Activated naive CD4-positive, alpha-beta T cell treated with anti-CD3 and anti-CD28 coated beads, Interleukin-2, amount 50 U/mL, for 24 hours (primary cell): ENCODE data around the gene SMCO3.

ENCODE experiments used
- H3K27ac Mint-ChIP-seq: one replicate; pipeline ENCODE4 v1.8.0; 2021; ENCODE audit warnings: mild to moderate bottlenecking, mixed read lengths
- H3K27me3 Mint-ChIP-seq: one replicate; pipeline ENCODE4 v1.8.0; 2021; ENCODE audit warnings: mixed read lengths
- H3K36me3 Mint-ChIP-seq: one replicate; pipeline ENCODE4 v1.8.0; 2021; ENCODE audit warnings: mixed read lengths
- H3K4me1 Mint-ChIP-seq: one replicate; pipeline ENCODE4 v1.8.0; 2021; ENCODE audit warnings: mixed read lengths
- H3K4me3 Mint-ChIP-seq: one replicate; pipeline ENCODE4 v1.8.0; 2021; ENCODE audit warnings: mild to moderate bottlenecking, mixed read lengths
- H3K9me3 Mint-ChIP-seq: one replicate; pipeline ENCODE4 v1.8.0; 2021; ENCODE audit warnings: mixed read lengths

Gene SMCO3

GRCh38 chr12:14814014-14814413 lies at the start of gene SMCO3:
Gene SMCO3, minus strand, starts transcription at chr12:14814182. Its CDS starts 7,502 bp downstream, at chr12:14806680.
- H3K4me1 Mint-ChIP-seq, result peaks cover 16% of the 10 kb centered on the region
- H3K27me3 Mint-ChIP-seq, result no peaks in the 10 kb centered on the region
- peak within 1 kb of the TSS; percentile 38 for H3K27ac Mint-ChIP-seq
- H3K9me3 Mint-ChIP-seq, result no peaks in the 10 kb centered on the region
- H3K36me3 Mint-ChIP-seq, result no peaks in the 10 kb centered on the region
- H3K4me3 Mint-ChIP-seq, result no peak within 1 kb of the TSS

GRCh38 chr12:14860490-14860889 lies 46.5 kb upstream of the SMCO3 start:
- H3K36me3 Mint-ChIP-seq, result peaks cover 2% of the 10 kb centered on the region
- no peak overlapping the region for H3K27ac Mint-ChIP-seq
- no peaks in the 10 kb centered on the region for H3K27me3 Mint-ChIP-seq
- H3K9me3 Mint-ChIP-seq, result no peaks in the 10 kb centered on the region
- H3K4me1 Mint-ChIP-seq, result no peaks in the 10 kb centered on the region
- H3K4me3 Mint-ChIP-seq, result no peak overlapping the region

DNA sequence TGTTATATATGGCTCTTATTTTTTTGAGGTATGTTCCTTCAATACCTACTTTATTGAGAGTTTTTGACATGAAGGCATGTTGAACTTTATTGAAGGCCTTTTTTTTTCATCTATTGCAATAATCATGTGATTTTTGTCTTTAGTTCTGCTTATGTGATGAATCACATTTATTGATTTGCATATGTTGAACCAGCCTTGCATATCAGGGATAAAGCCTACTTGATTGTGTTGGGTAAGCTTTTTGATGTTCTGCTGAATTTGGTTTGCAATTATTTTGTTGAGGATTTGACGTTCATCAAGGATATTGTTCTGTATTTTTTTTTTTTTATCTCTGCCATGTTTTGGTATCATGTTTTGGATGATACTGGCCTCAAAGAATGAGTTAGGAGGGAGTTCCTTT lies 44.5 kb upstream of the SMCO3 start:
- Mint-ChIP-seq H3K27me3 (no peaks in the 10 kb centered on the region), H3K9me3 (no peaks in the 10 kb centered on the region), H3K36me3 (peaks cover 2% of the 10 kb centered on the region), H3K4me1 (no peaks in the 10 kb centered on the region), H3K4me3 (no peak overlapping the region), H3K27ac (peak overlapping the region; percentile 38)

GRCh38 chr12:14854586-14855183 lies 40.7 kb upstream of the SMCO3 start:
- Mint-ChIP-seq H3K4me1 (no peaks in the 10 kb centered on the region), H3K9me3 (no peaks in the 10 kb centered on the region), H3K4me3 (no peak overlapping the region), H3K27me3 (no peaks in the 10 kb centered on the region), H3K27ac (no peak overlapping the region), H3K36me3 (peaks cover 2% of the 10 kb centered on the region)

GRCh38 chr12:14853961-14854360 lies 40.0 kb upstream of the SMCO3 start:
- no peaks in the 10 kb centered on the region for H3K9me3 Mint-ChIP-seq
- H3K27ac Mint-ChIP-seq, result no peak overlapping the region
- H3K4me3 Mint-ChIP-seq, result no peak overlapping the region
- peaks cover 2% of the 10 kb centered on the region for H3K36me3 Mint-ChIP-seq
- H3K27me3 Mint-ChIP-seq, result no peaks in the 10 kb centered on the region
- H3K4me1 Mint-ChIP-seq, result no peaks in the 10 kb centered on the region

GRCh38 chr12:14852880-14853279 lies 38.9 kb upstream of the SMCO3 start:
- no peaks in the 10 kb centered on the region for H3K27me3 Mint-ChIP-seq
- peaks cover 2% of the 10 kb centered on the region for H3K36me3 Mint-ChIP-seq

GRCh38 chr12:14850929-14851663 lies 37.1 kb upstream of the SMCO3 start:
- no peak overlapping the region for H3K27ac Mint-ChIP-seq
- no peaks in the 10 kb centered on the region for H3K36me3 Mint-ChIP-seq
- no peak overlapping the region for H3K4me3 Mint-ChIP-seq
- H3K4me1 Mint-ChIP-seq, result peaks cover 5% of the 10 kb centered on the region
- H3K9me3 Mint-ChIP-seq, result no peaks in the 10 kb centered on the region
- no peaks in the 10 kb centered on the region for H3K27me3 Mint-ChIP-seq

More at GRCh38 chr12:14852880-14853279, 38.9 kb upstream of the SMCO3 start:
- no peak overlapping the region for H3K27ac Mint-ChIP-seq
- H3K9me3 Mint-ChIP-seq, result no peaks in the 10 kb centered on the region
- no peaks in the 10 kb centered on the region for H3K4me1 Mint-ChIP-seq
- H3K4me3 Mint-ChIP-seq, result no peak overlapping the region

DNA sequence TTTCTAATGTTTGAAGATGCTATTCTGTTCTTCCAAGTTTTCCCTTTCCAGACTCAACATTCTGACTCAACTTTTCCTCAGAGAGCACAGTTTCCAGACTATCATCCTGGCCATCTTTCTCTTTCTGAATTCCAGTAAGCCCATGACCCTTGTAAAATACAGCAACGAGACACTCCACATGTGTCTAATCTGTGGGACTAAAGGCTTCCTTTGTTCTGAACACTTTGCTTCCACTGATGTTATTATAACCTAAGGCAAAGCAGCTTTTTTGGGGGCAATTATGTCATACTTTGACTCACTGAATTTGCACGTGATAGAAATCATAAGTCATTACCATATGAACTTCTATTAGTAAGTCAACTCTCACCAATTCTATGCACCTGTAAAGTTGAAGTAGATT lies 35.7 kb upstream of the SMCO3 start:
- Mint-ChIP-seq H3K4me3 (no peak overlapping the region), H3K9me3 (no peaks in the 10 kb centered on the region), H3K27me3 (no peaks in the 10 kb centered on the region), H3K36me3 (no peaks in the 10 kb centered on the region), H3K27ac (no peak overlapping the region), H3K4me1 (peaks cover 10% of the 10 kb centered on the region)

DNA sequence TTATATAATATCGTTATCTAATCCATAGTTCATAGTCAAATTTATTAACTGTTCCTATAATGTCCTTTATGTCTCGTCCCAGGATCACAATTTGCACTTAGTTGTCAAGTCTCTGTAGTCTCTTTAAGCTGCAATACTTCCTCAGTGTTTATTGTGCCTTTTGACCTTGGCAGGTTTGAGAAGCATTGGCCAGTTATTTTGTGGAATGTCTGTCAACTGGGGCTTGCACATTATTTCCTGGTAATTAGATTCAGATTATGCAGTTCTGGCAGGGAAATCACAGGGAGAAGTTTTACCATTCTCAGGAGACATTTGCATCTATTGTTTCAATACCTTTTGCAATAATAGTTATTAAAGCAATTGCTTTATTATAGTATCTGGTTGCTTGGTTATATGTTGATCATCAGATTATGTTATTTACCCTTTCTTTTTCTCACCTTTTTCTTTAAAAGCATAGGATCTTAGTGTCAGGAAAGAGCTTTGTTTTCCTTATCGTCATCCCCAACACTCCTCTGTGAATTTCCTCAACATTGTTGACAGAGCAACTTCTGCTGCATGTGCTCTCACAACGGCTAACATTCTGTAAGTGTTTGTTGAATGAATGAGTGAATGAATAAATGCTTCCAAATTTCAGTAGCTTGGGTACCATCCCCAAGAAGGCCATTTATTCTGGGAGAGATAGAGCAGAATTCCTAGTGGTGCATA lies 33.0 kb upstream of the SMCO3 start:
- Mint-ChIP-seq H3K36me3 (no peaks in the 10 kb centered on the region), H3K27ac (no peak overlapping the region), H3K4me1 (peaks cover 10% of the 10 kb centered on the region), H3K9me3 (no peaks in the 10 kb centered on the region), H3K27me3 (no peaks in the 10 kb centered on the region), H3K4me3 (no peak overlapping the region)

DNA sequence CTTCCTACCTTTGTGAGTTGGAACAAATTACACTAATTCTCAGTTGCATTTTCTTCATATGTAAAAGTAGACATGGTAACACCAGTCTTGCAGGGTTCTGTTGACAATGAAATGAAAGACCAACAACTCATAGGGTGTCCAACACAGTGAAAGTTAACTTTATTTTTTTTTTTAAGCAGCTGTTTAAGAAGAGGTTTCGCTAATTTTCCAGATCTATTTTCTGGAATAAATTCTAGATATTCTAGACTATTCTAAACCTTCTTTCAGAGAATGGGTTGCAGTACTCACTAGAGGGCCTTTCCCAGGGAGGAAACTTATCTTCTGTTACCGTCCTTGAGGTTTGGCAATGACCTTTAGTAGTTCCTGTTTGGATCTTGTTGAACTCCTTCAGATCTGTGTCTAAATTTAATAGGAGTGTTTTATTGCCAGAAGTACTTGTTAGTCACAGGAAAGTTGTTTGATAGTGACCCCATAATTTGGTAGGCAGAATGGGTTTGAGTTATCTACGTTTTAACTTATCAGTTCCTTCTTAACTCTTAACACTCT lies 32.1 kb upstream of the SMCO3 start:
- Mint-ChIP-seq H3K9me3 (no peaks in the 10 kb centered on the region), H3K4me3 (no peak overlapping the region), H3K4me1 (peaks cover 10% of the 10 kb centered on the region), H3K27ac (no peak overlapping the region), H3K36me3 (no peaks in the 10 kb centered on the region), H3K27me3 (no peaks in the 10 kb centered on the region)

- peaks cover 10% of the 10 kb centered on the region for H3K4me1 Mint-ChIP-seq
- H3K36me3 Mint-ChIP-seq, result no peaks in the 10 kb centered on the region
- peak overlapping the region; percentile 10 for H3K27ac Mint-ChIP-seq
- H3K4me3 Mint-ChIP-seq, result no peak overlapping the region
- no peaks in the 10 kb centered on the region for H3K9me3 Mint-ChIP-seq
- no peaks in the 10 kb centered on the region for H3K27me3 Mint-ChIP-seq
Measured at GRCh38 chr12:14845350-14845750, 31.4 kb upstream of the SMCO3 start.

DNA sequence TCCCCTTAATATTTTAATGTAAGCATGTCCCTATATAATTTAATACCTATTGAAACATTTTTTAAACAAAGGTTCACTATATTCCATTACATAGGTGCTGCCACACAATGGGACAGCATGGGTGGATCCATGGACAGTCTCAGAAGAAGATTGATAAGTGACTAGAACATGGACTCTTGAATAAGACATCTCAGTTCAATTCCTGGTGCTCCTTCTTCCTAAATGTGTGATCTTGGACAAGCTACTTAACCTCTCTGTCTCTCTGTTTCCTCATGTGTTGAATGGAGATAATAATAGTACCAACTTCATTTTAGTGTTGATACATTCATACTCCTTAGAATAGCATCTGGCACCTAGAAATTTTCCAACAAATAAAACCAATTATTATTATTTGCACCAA lies 30.4 kb upstream of the SMCO3 start:
- H3K4me3 Mint-ChIP-seq, result no peak overlapping the region
- peaks cover 10% of the 10 kb centered on the region for H3K4me1 Mint-ChIP-seq
- H3K27ac Mint-ChIP-seq, result no peak overlapping the region
- no peaks in the 10 kb centered on the region for H3K36me3 Mint-ChIP-seq
- no peaks in the 10 kb centered on the region for H3K27me3 Mint-ChIP-seq
- no peaks in the 10 kb centered on the region for H3K9me3 Mint-ChIP-seq

- H3K9me3 Mint-ChIP-seq, result no peaks in the 10 kb centered on the region
- no peak within 1 kb of the TSS for H3K27ac Mint-ChIP-seq
- H3K36me3 Mint-ChIP-seq, result no peaks in the 10 kb centered on the region
- peaks cover 10% of the 10 kb centered on the region for H3K4me1 Mint-ChIP-seq
- H3K4me3 Mint-ChIP-seq, result no peak within 1 kb of the TSS
- H3K27me3 Mint-ChIP-seq, result no peaks in the 10 kb centered on the region
Measured at GRCh38 chr12:14843425-14843887, 29.5 kb upstream of the SMCO3 start, which contains the start of gene ART4. Gene ART4, minus strand, starts transcription at chr12:14843526. Its CDS starts 413 bp downstream, at chr12:14843113.

GRCh38 chr12:14842315-14842714 lies 28.3 kb upstream of the SMCO3 start:
- no peak overlapping the region for H3K27ac Mint-ChIP-seq

DNA sequence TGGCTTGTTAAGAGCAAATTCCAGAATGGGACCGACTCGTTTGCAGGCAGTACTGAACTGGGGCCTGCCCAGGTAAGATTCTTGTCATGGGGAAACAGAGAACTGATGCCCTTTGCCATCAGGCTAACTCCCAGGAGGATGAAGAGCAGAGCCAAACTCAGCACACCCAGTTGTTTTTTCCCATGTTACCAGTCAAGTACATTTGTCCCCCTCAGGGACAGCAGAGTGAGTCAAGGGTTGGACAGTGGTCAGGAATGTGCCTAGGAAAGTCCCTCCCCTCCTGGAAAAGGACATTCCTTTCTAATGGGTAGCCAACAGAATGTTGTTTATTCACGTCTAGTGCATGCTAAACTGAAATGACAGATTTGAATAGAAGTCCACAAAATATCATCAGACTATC lies 27.8 kb upstream of the SMCO3 start:
- Mint-ChIP-seq H3K27me3 (no peaks in the 10 kb centered on the region), H3K9me3 (no peaks in the 10 kb centered on the region), H3K4me1 (peaks cover 10% of the 10 kb centered on the region), H3K27ac (no peak overlapping the region), H3K4me3 (no peak overlapping the region), H3K36me3 (no peaks in the 10 kb centered on the region)

More at GRCh38 chr12:14842315-14842714, 28.3 kb upstream of the SMCO3 start:
- Mint-ChIP-seq H3K27me3 (no peaks in the 10 kb centered on the region), H3K4me1 (peaks cover 10% of the 10 kb centered on the region), H3K36me3 (no peaks in the 10 kb centered on the region), H3K9me3 (no peaks in the 10 kb centered on the region), H3K4me3 (no peak overlapping the region)

- Mint-ChIP-seq H3K9me3 (no peaks in the 10 kb centered on the region), H3K36me3 (no peaks in the 10 kb centered on the region), H3K27me3 (peaks cover 2% of the 10 kb centered on the region), H3K4me1 (peaks cover 5% of the 10 kb centered on the region), H3K27ac (no peak overlapping the region), H3K4me3 (no peak overlapping the region)
Measured at GRCh38 chr12:14840616-14841015, 26.6 kb upstream of the SMCO3 start.
